ENCODE results near the gene DSG2. TPM values are rescaled to one million over a fixed set of nuclear protein-coding genes. Genes with fewer than 3 reads are reported as not detected.
"Not testable (repeated sequence)": the region's sequence is repeated elsewhere in the genome, so short reads cannot be mapped to it uniquely, and the experiment has no call there.

DSG2 gene
- total RNA-seq, 1 experiment from 2014 or later = 194 TPM

- H3K27ac Mint-ChIP-seq (ENCODE audit: unreplicated experiment) = no peak overlapping the region
- no TSS peak for BruUV-seq (replicated peaks)
- no peak overlapping the region for H3K4me3 Mint-ChIP-seq (ENCODE audit: low read depth, unreplicated experiment)
- peaks cover 35% of the 10 kb centered on the region for H3K4me1 Mint-ChIP-seq (ENCODE audit: low read depth, unreplicated experiment)
- H3K36me3 Mint-ChIP-seq (ENCODE audit: insufficient read depth, unreplicated experiment) = peaks cover 11% of the 10 kb centered on the region
- CTCF ChIA-PET = interaction anchor here (1.2 kb wide), 1 partner anchor 81 kb away, joined by 6 read pairs; no protein-coding TSS in a partner anchor
- intact Hi-C loops (cut with micrococcal nuclease; ENCODE audit: unreplicated experiment) = no loop called here
- no peaks in the 10 kb centered on the region for H3K27me3 Mint-ChIP-seq (ENCODE audit: unreplicated experiment)
- no peak for TF ChIP-seq CTCF (IDR thresholded peaks at IDR 0.05; ENCODE audit: unreplicated experiment)
- H3K9me3 Mint-ChIP-seq (ENCODE audit: low read depth, unreplicated experiment) = no peaks in the 10 kb centered on the region
- DNase-seq = no peak
These were observed 7.2 kb downstream of the DSG2 start for GRCh38 chr18:31505156-31505555.

GRCh38 chr18:31506024-31506742 lies 8.2 kb downstream of the DSG2 start:
- Mint-ChIP-seq H3K27ac (ENCODE audit: unreplicated experiment) (no peak overlapping the region), H3K4me1 (ENCODE audit: low read depth, unreplicated experiment) (peaks cover 37% of the 10 kb centered on the region), H3K4me3 (ENCODE audit: low read depth, unreplicated experiment) (no peak overlapping the region), H3K27me3 (ENCODE audit: unreplicated experiment) (no peaks in the 10 kb centered on the region), H3K9me3 (ENCODE audit: low read depth, unreplicated experiment) (no peaks in the 10 kb centered on the region), H3K36me3 (ENCODE audit: insufficient read depth, unreplicated experiment) (peaks cover 14% of the 10 kb centered on the region)
- no TSS peak for BruUV-seq (replicated peaks)
- CTCF ChIA-PET = interaction anchor here (0.8 to 1.0 kb wide), 3 partner anchors 75 to 82 kb away, joined by 3 to 9 read pairs (median 3); no protein-coding TSS in a partner anchor
- no peak for DNase-seq
- intact Hi-C loops (cut with micrococcal nuclease; ENCODE audit: unreplicated experiment) = loop anchor here (1.0 to 2.0 kb wide), 2 partner anchors 82 to 507 kb away; no protein-coding TSS in a partner anchor
- peak; percentile 20 for TF ChIP-seq CTCF (IDR thresholded peaks at IDR 0.05; ENCODE audit: unreplicated experiment)

- H3K27me3 Mint-ChIP-seq (ENCODE audit: unreplicated experiment); BruUV-seq (replicated peaks); H3K27ac Mint-ChIP-seq (ENCODE audit: unreplicated experiment); H3K4me3 Mint-ChIP-seq (ENCODE audit: low read depth, unreplicated experiment); DNase-seq; CTCF ChIA-PET; H3K9me3 Mint-ChIP-seq (ENCODE audit: low read depth, unreplicated experiment): not testable (repeated sequence)
- intact Hi-C loops (cut with micrococcal nuclease; ENCODE audit: unreplicated experiment) = loop anchor here (2.0 kb wide), 1 partner anchor 508 kb away; no protein-coding TSS in a partner anchor
- Mint-ChIP-seq H3K4me1 (ENCODE audit: low read depth, unreplicated experiment) (peaks cover 39% of the 10 kb centered on the region), H3K36me3 (ENCODE audit: insufficient read depth, unreplicated experiment) (peaks cover 20% of the 10 kb centered on the region)
These were observed 9.1 kb downstream of the DSG2 start for GRCh38 chr18:31507124-31507523.

GRCh38 chr18:31508781-31509180 lies 10.8 kb downstream of the DSG2 start:
- CTCF ChIA-PET = interaction anchor here (1.6 kb wide), 1 partner anchor 84 kb away, joined by 4 read pairs; no protein-coding TSS in a partner anchor
- peaks cover 55% of the 10 kb centered on the region for H3K4me1 Mint-ChIP-seq (ENCODE audit: low read depth, unreplicated experiment)
- intact Hi-C loops (cut with micrococcal nuclease; ENCODE audit: unreplicated experiment) = no loop called here
- no TSS peak for BruUV-seq (replicated peaks)
- peak overlapping the region; percentile 1 for H3K27ac Mint-ChIP-seq (ENCODE audit: unreplicated experiment)
- no peak for DNase-seq
- H3K9me3 Mint-ChIP-seq (ENCODE audit: low read depth, unreplicated experiment) = no peaks in the 10 kb centered on the region
- H3K4me3 Mint-ChIP-seq (ENCODE audit: low read depth, unreplicated experiment) = no peak overlapping the region
- no peaks in the 10 kb centered on the region for H3K27me3 Mint-ChIP-seq (ENCODE audit: unreplicated experiment)
- no peak for TF ChIP-seq CTCF (IDR thresholded peaks at IDR 0.05; ENCODE audit: unreplicated experiment)
- peaks cover 28% of the 10 kb centered on the region for H3K36me3 Mint-ChIP-seq (ENCODE audit: insufficient read depth, unreplicated experiment)

- H3K4me1 Mint-ChIP-seq (ENCODE audit: low read depth, unreplicated experiment) = peaks cover 60% of the 10 kb centered on the region
These were observed 11.6 kb downstream of the DSG2 start for GRCh38 chr18:31509571-31509970.

More at GRCh38 chr18:31509571-31509970, 11.6 kb downstream of the DSG2 start:
- no peak for TF ChIP-seq CTCF (IDR thresholded peaks at IDR 0.05; ENCODE audit: unreplicated experiment)
- Mint-ChIP-seq H3K36me3 (ENCODE audit: insufficient read depth, unreplicated experiment) (peaks cover 31% of the 10 kb centered on the region), H3K27me3 (ENCODE audit: unreplicated experiment) (no peaks in the 10 kb centered on the region), H3K27ac (ENCODE audit: unreplicated experiment) (peak overlapping the region; percentile 99), H3K4me3 (ENCODE audit: low read depth, unreplicated experiment) (no peak overlapping the region), H3K9me3 (ENCODE audit: low read depth, unreplicated experiment) (no peaks in the 10 kb centered on the region)
- intact Hi-C loops (cut with micrococcal nuclease; ENCODE audit: unreplicated experiment) = no loop called here
- no TSS peak for BruUV-seq (replicated peaks)
- no peak for DNase-seq
- CTCF ChIA-PET = interaction anchor here (0.6 to 1.6 kb wide), 5 partner anchors 9 to 263 kb away, joined by 3 to 7 read pairs (median 3); no protein-coding TSS in a partner anchor

Measured in Calu3 (cell line).